Testis (tissue), 2 donors: Measurements from ENCODE around the gene PHF21A.

Experiments
- POLR2A ChIP-seq: fragments of 450-650 bp; IDR thresholded peaks from one replicate; pipeline ENCODE4 v1.6.1; 2017; ENCODE audit warnings: antibody characterized with exemption, mild to moderate bottlenecking, moderate library complexity
- TF ChIP-seq, protein P1 (sequence below), 3 experiments: fragments of 450-650 bp in 2 of 3; fragments of 200-600 bp in 1 of 3; sonication (generic) in 1 of 3; IDR thresholded peaks; one replicate each; pipeline ENCODE4 v1.5.1; 2016 to 2019; ENCODE audit warnings: antibody characterized with exemption in 3 of 3, mild to moderate bottlenecking in 2 of 3, moderate library complexity in 1 of 3

DNA sequence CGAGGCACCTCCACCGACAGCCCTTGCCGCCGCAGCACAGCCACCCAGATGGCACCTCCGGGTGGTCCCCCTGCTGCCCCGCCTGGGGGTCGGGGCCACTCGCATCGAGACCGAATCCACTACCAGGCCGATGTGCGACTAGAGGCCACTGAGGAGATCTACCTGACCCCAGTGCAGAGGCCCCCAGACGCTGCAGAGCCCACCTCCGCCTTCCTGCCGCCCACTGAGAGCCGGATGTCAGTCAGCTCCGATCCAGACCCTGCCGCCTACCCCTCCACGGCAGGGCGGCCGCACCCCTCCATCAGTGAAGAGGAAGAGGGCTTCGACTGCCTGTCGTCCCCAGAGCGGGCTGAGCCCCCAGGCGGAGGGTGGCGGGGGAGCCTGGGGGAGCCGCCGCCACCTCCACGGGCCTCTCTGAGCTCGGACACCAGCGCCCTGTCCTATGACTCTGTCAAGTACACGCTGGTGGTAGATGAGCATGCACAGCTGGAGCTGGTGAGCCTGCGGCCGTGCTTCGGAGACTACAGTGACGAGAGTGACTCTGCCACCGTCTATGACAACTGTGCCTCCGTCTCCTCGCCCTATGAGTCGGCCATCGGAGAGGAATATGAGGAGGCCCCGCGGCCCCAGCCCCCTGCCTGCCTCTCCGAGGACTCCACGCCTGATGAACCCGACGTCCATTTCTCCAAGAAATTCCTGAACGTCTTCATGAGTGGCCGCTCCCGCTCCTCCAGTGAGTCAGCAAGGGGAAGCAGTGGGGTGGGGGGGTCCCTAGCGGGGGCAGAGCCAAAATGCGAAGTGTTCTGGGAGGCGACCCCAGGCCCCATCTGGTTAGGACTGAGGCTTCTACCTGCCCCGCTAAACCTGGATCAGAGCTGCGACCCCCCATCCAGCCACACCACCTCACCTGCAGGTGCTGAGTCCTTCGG is 218.5 kb downstream of the PHF21A start:
- TF ChIP-seq, protein P1, sequence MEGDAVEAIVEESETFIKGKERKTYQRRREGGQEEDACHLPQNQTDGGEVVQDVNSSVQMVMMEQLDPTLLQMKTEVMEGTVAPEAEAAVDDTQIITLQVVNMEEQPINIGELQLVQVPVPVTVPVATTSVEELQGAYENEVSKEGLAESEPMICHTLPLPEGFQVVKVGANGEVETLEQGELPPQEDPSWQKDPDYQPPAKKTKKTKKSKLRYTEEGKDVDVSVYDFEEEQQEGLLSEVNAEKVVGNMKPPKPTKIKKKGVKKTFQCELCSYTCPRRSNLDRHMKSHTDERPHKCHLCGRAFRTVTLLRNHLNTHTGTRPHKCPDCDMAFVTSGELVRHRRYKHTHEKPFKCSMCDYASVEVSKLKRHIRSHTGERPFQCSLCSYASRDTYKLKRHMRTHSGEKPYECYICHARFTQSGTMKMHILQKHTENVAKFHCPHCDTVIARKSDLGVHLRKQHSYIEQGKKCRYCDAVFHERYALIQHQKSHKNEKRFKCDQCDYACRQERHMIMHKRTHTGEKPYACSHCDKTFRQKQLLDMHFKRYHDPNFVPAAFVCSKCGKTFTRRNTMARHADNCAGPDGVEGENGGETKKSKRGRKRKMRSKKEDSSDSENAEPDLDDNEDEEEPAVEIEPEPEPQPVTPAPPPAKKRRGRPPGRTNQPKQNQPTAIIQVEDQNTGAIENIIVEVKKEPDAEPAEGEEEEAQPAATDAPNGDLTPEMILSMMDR (IDR thresholded peaks at IDR 0.05): no peak
- no peak for TF ChIP-seq POLR2A
